ENCODE data around the gene CDC42. TPM values are rescaled to one million over a fixed set of nuclear protein-coding genes. Genes with fewer than 3 reads are reported as not detected.

The CDC42 gene
- total and polyA plus RNA-seq, 2 experiments from 2014 or later = 119 to 184 TPM

DNA sequence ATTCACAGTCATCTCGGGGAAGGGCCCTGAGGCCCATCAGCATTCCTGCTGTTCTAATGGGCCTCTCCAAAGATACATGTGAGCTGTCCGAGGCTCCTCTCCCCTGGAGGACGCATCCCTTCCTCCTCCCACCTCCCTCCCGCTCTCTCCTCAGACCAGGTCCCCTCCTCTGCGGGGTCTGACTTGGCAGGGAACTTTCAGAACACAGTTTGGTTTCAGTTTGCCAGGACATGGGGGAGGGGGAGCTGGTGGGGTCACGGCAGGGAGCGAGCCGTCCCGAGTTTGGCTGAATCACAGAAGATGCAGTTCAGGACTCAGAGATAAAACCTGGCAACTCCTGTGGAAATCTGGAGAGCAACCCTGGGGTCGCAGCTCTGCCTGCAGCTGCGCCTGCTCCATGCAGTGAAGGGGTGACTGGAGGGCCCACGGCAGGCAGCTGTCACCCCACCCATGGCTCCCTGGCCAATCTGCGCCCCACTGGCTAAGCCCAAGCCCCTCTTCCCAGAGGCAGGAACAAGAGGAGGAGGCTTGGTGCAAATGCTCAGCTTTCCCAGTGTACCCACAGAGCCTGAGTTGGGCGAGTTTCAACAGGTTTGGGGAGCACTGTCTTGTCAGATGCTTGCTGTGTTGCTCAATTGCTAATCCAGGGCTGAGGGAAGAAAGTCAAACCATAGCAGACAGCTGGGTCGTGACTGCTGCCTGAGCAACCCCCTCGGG lies 84.7 kb downstream of the CDC42 start (continued):
- TF ChIP-seq ETS1 (IDR thresholded peaks at IDR 0.05) = no peak

GRCh38 chr1:22139066-22139594 lies 86.6 kb downstream of the CDC42 start:
- no peaks in the 10 kb centered on the region for H3K36me3 ChIP-seq (ENCODE audit: insufficient read depth)
- no peaks in the 10 kb centered on the region; the same call in 1 of the 2 replicates for H4K20me1 ChIP-seq (replicated peaks; ENCODE audit: insufficient read depth)
- no peak overlapping the region for H3K4me3 ChIP-seq
- peaks cover 10% of the 10 kb centered on the region; the same call in 1 of the 2 replicates for H3F3A ChIP-seq (replicated peaks; ENCODE audit: low read depth)
- ATAC-seq (no peak), DNase-seq (ENCODE audit: low spot score) (no peak)
- H3K9me2 ChIP-seq (ENCODE audit: insufficient read depth) = no peaks in the 10 kb centered on the region
- H2AFZ ChIP-seq = no peak overlapping the region
- H3K27me3 ChIP-seq (ENCODE audit: insufficient read depth) = peaks cover 34% of the 10 kb centered on the region
- Mint-ChIP-seq H3K9me3 (no peaks in the 10 kb centered on the region), H3K4me1 (peaks cover 52% of the 10 kb centered on the region), H3K27ac (no peak overlapping the region), H3K27me3 (ENCODE audit: insufficient read depth, low read depth, poor library complexity) (peaks cover 38% of the 10 kb centered on the region), H3K36me3 (ENCODE audit: low read depth) (no peaks in the 10 kb centered on the region; the same call in 2 of the 3 replicates), H3K4me3 (no peak overlapping the region)
- peaks cover 35% of the 10 kb centered on the region for H3K4me1 ChIP-seq (ENCODE audit: insufficient read depth)
- H3K79me2 ChIP-seq (replicated peaks; ENCODE audit: insufficient read depth) = no peaks in the 10 kb centered on the region
- no peak overlapping the region for H3K4me2 ChIP-seq
- no peak overlapping the region for H3K27ac ChIP-seq (ENCODE audit: low read depth)
- TF ChIP-seq EZH2phosphoT487 (IDR thresholded peaks at IDR 0.05; ENCODE audit: unreplicated experiment) (no peak), REST (IDR thresholded peaks at IDR 0.05; ENCODE audit: unreplicated experiment) (no peak), JUNB (IDR thresholded peaks at IDR 0.05; ENCODE audit: unreplicated experiment) (no peak), CREB1 (CRISPR knock-in tag; IDR thresholded peaks at IDR 0.05; ENCODE audit: low read depth) (no peak), ZNF114 (CRISPR knock-in tag; IDR thresholded peaks at IDR 0.05) (no peak), ZNF331 (CRISPR knock-in tag; IDR thresholded peaks at IDR 0.05; ENCODE audit: low read depth) (no peak), STAT1 (IDR thresholded peaks at IDR 0.05; ENCODE audit: unreplicated experiment) (no peak), POLR2AphosphoS5 (IDR thresholded peaks at IDR 0.05; ENCODE audit: low read depth) (no peak), EZH2 (IDR thresholded peaks at IDR 0.05; ENCODE audit: low read depth, unreplicated experiment) (no peak), NANOG (IDR thresholded peaks at IDR 0.05; ENCODE audit: borderline replicate concordance) (no peak), ETS1 (IDR thresholded peaks at IDR 0.05) (no peak), ZNF462 (CRISPR knock-in tag; IDR thresholded peaks at IDR 0.05) (no peak)
